NK-92 treated with Interleukin-12 subunit alpha and Interleukin-12 subunit beta, amount 100 ng/mL, for 24 hours (cell line): ENCODE data around the gene GJB6.

Experiments used
- DNase-seq: peaks from one replicate; lab custom pipeline; 2025; lab: John Stamatoyannopoulos, UW

Gene GJB6

GRCh38 chr13:20227288-20227687 is 4.8 kb downstream of the GJB6 start:
- DNase-seq = no peak

GRCh38 chr13:20222553-20222952 is 9.6 kb downstream of the GJB6 start:
- DNase-seq = no peak

- no peak for DNase-seq
Measured at GRCh38 chr13:20221772-20222171, 10.3 kb downstream of the GJB6 start.

- DNase-seq = no peak
Measured at GRCh38 chr13:20219577-20219976, 12.5 kb downstream of the GJB6 start.

- no peak for DNase-seq
Measured at GRCh38 chr13:20217168-20217567, 15.0 kb downstream of the GJB6 start.

GRCh38 chr13:20209948-20210347 is 22.2 kb downstream of the GJB6 start:
- DNase-seq = no peak

GRCh38 chr13:20206698-20207235 is 25.4 kb downstream of the GJB6 start:
- DNase-seq = no peak

- DNase-seq = no peak
Measured at GRCh38 chr13:20206065-20206697, 25.9 kb downstream of the GJB6 start.

- DNase-seq = no peak
Measured at GRCh38 chr13:20198781-20199180, 33.3 kb downstream of the GJB6 start.

GRCh38 chr13:20197361-20197834 is 34.7 kb downstream of the GJB6 start:
- no peak for DNase-seq

- DNase-seq = no peak
Measured at GRCh38 chr13:20195801-20196200, 36.3 kb downstream of the GJB6 start.

GRCh38 chr13:20193907-20194631 is 38.0 kb downstream of the GJB6 start:
- DNase-seq = no peak

GRCh38 chr13:20193162-20193906 is 38.8 kb downstream of the GJB6 start:
- DNase-seq = no peak

GRCh38 chr13:20192836-20193161 is 39.3 kb downstream of the GJB6 start, which contains the start of gene GJB2:
Gene GJB2 (minus strand): TSS chr13:20192938. CDS start chr13:20189581, 3,357 bp downstream.
- no peak for DNase-seq

- DNase-seq = no peak
Measured at GRCh38 chr13:20192158-20192835, 39.8 kb downstream of the GJB6 start.

- DNase-seq = no peak
Measured at GRCh38 chr13:20191311-20192157, 40.6 kb downstream of the GJB6 start.

GRCh38 chr13:20190481-20191310 is 41.4 kb downstream of the GJB6 start:
- DNase-seq = no peak

GRCh38 chr13:20190076-20190475 is 42.0 kb downstream of the GJB6 start:
- DNase-seq = no peak

GRCh38 chr13:20188667-20189553 is 43.2 kb downstream of the GJB6 start:
- no peak for DNase-seq
